GM23248 (cell line): Measurements from ENCODE around the gene EPHB6. TPM values are rescaled to one million over a fixed set of nuclear protein-coding genes. Genes with fewer than 3 reads are reported as not detected.

ENCODE experiments used
- DNase-seq: peaks from one replicate; pipeline ENCODE4 v3.0.0-alpha.2; 2015
- H2AFZ ChIP-seq: fragments of 200-600 bp; sonication (generic); 2 replicates; pipeline ENCODE4 v1.6.1; 2016; ENCODE audit warnings: antibody characterized with exemption
- H3F3A ChIP-seq: fragments of 200-600 bp; sonication (generic); 2 replicates; pipeline ENCODE4 v1.6.1; 2016; ENCODE audit warnings: mild to moderate bottlenecking, antibody characterized with exemption, mixed run types; ENCODE audit not compliant: insufficient read depth
- H3K27ac ChIP-seq: fragments of 200-600 bp; sonication (generic); 2 replicates; pipeline ENCODE4 v1.5.1; 2016; ENCODE audit warnings: mild to moderate bottlenecking
- H3K27me3 ChIP-seq: fragments of 200-600 bp; sonication (generic); replicated peaks from 2 replicates; pipeline ENCODE4 v1.6.1; 2016; ENCODE audit warnings: mild to moderate bottlenecking; ENCODE audit not compliant: insufficient read depth
- H3K36me3 ChIP-seq: fragments of 200-600 bp; sonication (generic); 2 replicates; pipeline ENCODE4 v1.6.1; 2016; ENCODE audit warnings: low read depth, mild to moderate bottlenecking
- H3K4me1 ChIP-seq: fragments of 200-600 bp; sonication (generic); 2 replicates; pipeline ENCODE4 v1.6.1; 2016; ENCODE audit warnings: mild to moderate bottlenecking; ENCODE audit not compliant: insufficient read depth
- H3K4me2 ChIP-seq: fragments of 200-600 bp; sonication (generic); one replicate; pipeline ENCODE4 v1.6.1; 2016; ENCODE audit warnings: mild to moderate bottlenecking; ENCODE audit not compliant: unreplicated experiment
- H3K4me3 ChIP-seq: fragments of 200-600 bp; sonication (generic); 2 replicates; pipeline ENCODE4 v1.5.1; 2016; ENCODE audit warnings: mild to moderate bottlenecking
- H3K79me2 ChIP-seq: fragments of 200-600 bp; sonication (generic); 2 replicates; pipeline ENCODE4 v1.6.1; 2016; ENCODE audit warnings: mild to moderate bottlenecking; ENCODE audit not compliant: insufficient read depth
- H3K9ac ChIP-seq: fragments of 200-600 bp; sonication (generic); 2 replicates; pipeline ENCODE4 v1.6.1; 2016; ENCODE audit warnings: mild to moderate bottlenecking
- H3K9me2 ChIP-seq: fragments of 200-600 bp; sonication (generic); 2 replicates; pipeline ENCODE4 v1.6.1; 2016; ENCODE audit warnings: mixed run types, mild to moderate bottlenecking, moderate library complexity; ENCODE audit not compliant: insufficient read depth
- H3K9me3 ChIP-seq: fragments of 200-600 bp; sonication (generic); one replicate; pipeline ENCODE4 v1.6.1; 2017; ENCODE audit warnings: low read depth
- H4K20me1 ChIP-seq: fragments of 200-600 bp; sonication (generic); 2 replicates; pipeline ENCODE4 v1.6.0; 2016; ENCODE audit not compliant: insufficient read depth
- EZH2 ChIP-seq: fragments of 200-600 bp; sonication (generic); IDR thresholded peaks from 2 replicates; pipeline ENCODE4 v1.6.1; 2018; ENCODE audit warnings: antibody characterized with exemption, mild to moderate bottlenecking; ENCODE audit not compliant: insufficient read depth, poor library complexity, severe bottlenecking
- EZH2phosphoT487 ChIP-seq: fragments of 200-600 bp; sonication (generic); IDR thresholded peaks from 2 replicates; pipeline ENCODE4 v1.6.1; 2018; ENCODE audit warnings: antibody characterized with exemption, moderate library complexity, mild to moderate bottlenecking, low read depth; ENCODE audit not compliant: insufficient read depth
- WGBS, 2 experiments: methylation state at CpG; one replicate each; pipeline ENCODE4 v1.1.6; 2015 to 2017; ENCODE audit warnings: low lambda C conversion rate in 2 of 2, low coverage in 1 of 2; ENCODE audit errors: missing lambda C conversion rate in 2 of 2; 5-methylcytosine and 5-hydroxymethylcytosine counted together
- in situ Hi-C: fragments of 300-500 bp; cut with MboI; formaldehyde crosslinking; loops from 2 replicates; pipeline ENCODE4 v1.15.0; 2020
- polyA plus RNA-seq: library from polyadenylated mRNA; unstranded; fragments of >200 nt; fragmentation: Nextera tagmentation; extraction: Ambion mirVana; gene quantifications from 2 replicates; pipeline ENCODE4 v1.2.1, GENCODE V29; 2016
- total RNA-seq: library from RNA; depleted of rRNA; stranded (reverse); fragments of >200 nt; shearing (Covaris generic); gene quantifications from 2 replicates; pipeline ENCODE4 v1.2.3, GENCODE V29; 2014

EPHB6 gene
- total and polyA plus RNA-seq, 2 experiments from 2014 or later: 0.11 to 1.2 TPM

GRCh38 chr7:142910031-142910433 lies 55.2 kb downstream of the EPHB6 start:
- DNase-seq: no peak
- Histone ChIP-seq H3K36me3 (no peaks in the 10 kb centered on the region), H3F3A (no peaks in the 10 kb centered on the region), H4K20me1 (no peaks in the 10 kb centered on the region), H3K79me2 (no peaks in the 10 kb centered on the region), H3K9ac (no peak overlapping the region), H3K4me3 (no peak overlapping the region), H2AFZ (no peak overlapping the region), H3K27ac (no peak overlapping the region), H3K9me3 (no peaks in the 10 kb centered on the region), H3K4me1 (no peaks in the 10 kb centered on the region), H3K4me2 (no peak overlapping the region), H3K9me2 (no peaks in the 10 kb centered on the region), H3K27me3 (no peaks in the 10 kb centered on the region; the same call in 1 of the 2 replicates)
- in situ Hi-C loops: no loop called here
- WGBS, 2 experiments: 44 to 51% methylated on average over 2 of the region's 2 CpGs
- TF ChIP-seq EZH2phosphoT487 (no peak), EZH2 (no peak)

GRCh38 chr7:142910481-142910880 lies 55.6 kb downstream of the EPHB6 start:
- Histone ChIP-seq H3K9ac (no peak overlapping the region), H3K9me2 (no peaks in the 10 kb centered on the region), H3K4me2 (no peak overlapping the region), H3F3A (no peaks in the 10 kb centered on the region), H3K4me1 (no peaks in the 10 kb centered on the region), H3K9me3 (no peaks in the 10 kb centered on the region), H3K27me3 (no peaks in the 10 kb centered on the region; the same call in 1 of the 2 replicates), H3K79me2 (no peaks in the 10 kb centered on the region), H3K4me3 (no peak overlapping the region), H2AFZ (no peak overlapping the region), H4K20me1 (no peaks in the 10 kb centered on the region), H3K27ac (no peak overlapping the region), H3K36me3 (no peaks in the 10 kb centered on the region)
- WGBS, 2 experiments: 28 to 42% methylated on average over 2 of the region's 2 CpGs
- in situ Hi-C loops: no loop called here
- no peak for DNase-seq
- TF ChIP-seq EZH2phosphoT487 (no peak), EZH2 (no peak)

- Histone ChIP-seq H3K4me1 (no peaks in the 10 kb centered on the region), H3K27me3 (no peaks in the 10 kb centered on the region; the same call in none of the 2 replicates), H2AFZ (no peak overlapping the region), H3F3A (no peaks in the 10 kb centered on the region), H3K27ac (no peak overlapping the region), H3K4me2 (no peak overlapping the region), H3K4me3 (no peak overlapping the region), H3K9me2 (no peaks in the 10 kb centered on the region), H3K36me3 (no peaks in the 10 kb centered on the region), H4K20me1 (no peaks in the 10 kb centered on the region), H3K9me3 (no peaks in the 10 kb centered on the region), H3K79me2 (no peaks in the 10 kb centered on the region), H3K9ac (no peak overlapping the region)
- 16 to 20% methylated on average over 3 of the region's 3 CpGs for WGBS, 2 experiments
- in situ Hi-C loops: no loop called here
- TF ChIP-seq EZH2 (no peak), EZH2phosphoT487 (no peak)
- no peak for DNase-seq
Observed at GRCh38 chr7:142913051-142913450, 58.2 kb downstream of the EPHB6 start.

GRCh38 chr7:142913566-142913965 lies 58.7 kb downstream of the EPHB6 start:
- no peak overlapping the region for H2AFZ ChIP-seq
- no peak overlapping the region for H3K27ac ChIP-seq
- in situ Hi-C loops: no loop called here
- no peak overlapping the region for H3K4me2 ChIP-seq
- no peak overlapping the region for H3K9ac ChIP-seq
- no peaks in the 10 kb centered on the region for H3K79me2 ChIP-seq
- no peak overlapping the region for H3K4me3 ChIP-seq
- no peaks in the 10 kb centered on the region for H3K36me3 ChIP-seq
- no peaks in the 10 kb centered on the region for H3K9me2 ChIP-seq
- no peaks in the 10 kb centered on the region; the same call in none of the 2 replicates for H3K27me3 ChIP-seq
- WGBS, 2 experiments: 13 to 15% methylated on average over 2 of the region's 2 CpGs
- H3K9me3 ChIP-seq: no peaks in the 10 kb centered on the region
- H3K4me1 ChIP-seq: no peaks in the 10 kb centered on the region
- TF ChIP-seq EZH2phosphoT487 (no peak), EZH2 (no peak)
- DNase-seq: no peak
- no peaks in the 10 kb centered on the region for H3F3A ChIP-seq
- no peaks in the 10 kb centered on the region for H4K20me1 ChIP-seq

- Histone ChIP-seq H3K4me3 (no peak overlapping the region), H3F3A (no peaks in the 10 kb centered on the region), H3K4me2 (no peak overlapping the region), H3K27me3 (no peaks in the 10 kb centered on the region; the same call in none of the 2 replicates), H3K9ac (no peak overlapping the region), H3K9me2 (no peaks in the 10 kb centered on the region), H3K36me3 (no peaks in the 10 kb centered on the region), H4K20me1 (no peaks in the 10 kb centered on the region), H3K27ac (no peak overlapping the region), H3K9me3 (no peaks in the 10 kb centered on the region), H2AFZ (no peak overlapping the region), H3K4me1 (no peaks in the 10 kb centered on the region), H3K79me2 (no peaks in the 10 kb centered on the region)
- WGBS, 2 experiments: 4 to 5% methylated on average over 1 of the region's 1 CpG
- no peak for DNase-seq
- TF ChIP-seq EZH2phosphoT487 (no peak), EZH2 (no peak)
- in situ Hi-C loops: no loop called here
Observed at GRCh38 chr7:142914121-142914520, 59.2 kb downstream of the EPHB6 start.
